ENCODE measurements around the gene NRARP. TPM values are rescaled to one million over a fixed set of nuclear protein-coding genes. Genes with fewer than 3 reads are reported as not detected.

The NRARP gene
- total RNA-seq, 1 donor from 2014 or later, result 7.1 TPM

- no peak for DNase-seq (ENCODE audit: low spot score)
Measured at GRCh38 chr9:137323531-137324331, 21.7 kb upstream of the NRARP start.

DNA sequence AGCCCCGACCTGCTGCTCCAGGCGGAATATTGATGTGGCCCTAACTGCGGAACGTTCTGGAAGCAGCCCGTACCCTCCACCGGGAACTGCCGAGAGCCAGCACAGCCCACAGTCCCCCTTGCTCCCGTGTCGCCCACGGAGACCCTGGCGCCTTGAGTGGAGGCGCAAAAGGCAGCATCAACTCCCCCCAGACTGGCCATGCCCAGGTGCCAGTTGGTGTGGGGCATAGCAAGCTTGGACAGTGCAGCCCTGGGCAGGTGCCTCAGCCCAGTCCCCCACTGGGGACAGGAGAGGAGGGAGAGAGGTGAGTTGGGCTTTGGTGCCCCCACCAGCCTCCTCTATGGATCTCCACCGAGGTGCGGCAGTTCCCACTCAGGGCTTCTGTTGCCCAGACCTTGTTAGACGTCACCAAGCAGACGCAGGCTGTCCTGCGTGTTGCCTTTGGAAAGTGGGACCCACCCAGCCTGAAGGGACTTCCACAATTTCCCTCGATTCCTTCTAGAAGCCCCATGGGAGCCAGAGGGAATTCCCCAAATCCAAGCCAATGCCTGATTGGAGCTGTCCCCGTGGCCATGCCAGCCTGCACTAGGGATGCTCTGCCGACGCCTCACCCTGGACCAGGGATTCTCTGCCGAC is 19.8 kb upstream of the NRARP start:
- no peak for DNase-seq (ENCODE audit: low spot score)

DNA sequence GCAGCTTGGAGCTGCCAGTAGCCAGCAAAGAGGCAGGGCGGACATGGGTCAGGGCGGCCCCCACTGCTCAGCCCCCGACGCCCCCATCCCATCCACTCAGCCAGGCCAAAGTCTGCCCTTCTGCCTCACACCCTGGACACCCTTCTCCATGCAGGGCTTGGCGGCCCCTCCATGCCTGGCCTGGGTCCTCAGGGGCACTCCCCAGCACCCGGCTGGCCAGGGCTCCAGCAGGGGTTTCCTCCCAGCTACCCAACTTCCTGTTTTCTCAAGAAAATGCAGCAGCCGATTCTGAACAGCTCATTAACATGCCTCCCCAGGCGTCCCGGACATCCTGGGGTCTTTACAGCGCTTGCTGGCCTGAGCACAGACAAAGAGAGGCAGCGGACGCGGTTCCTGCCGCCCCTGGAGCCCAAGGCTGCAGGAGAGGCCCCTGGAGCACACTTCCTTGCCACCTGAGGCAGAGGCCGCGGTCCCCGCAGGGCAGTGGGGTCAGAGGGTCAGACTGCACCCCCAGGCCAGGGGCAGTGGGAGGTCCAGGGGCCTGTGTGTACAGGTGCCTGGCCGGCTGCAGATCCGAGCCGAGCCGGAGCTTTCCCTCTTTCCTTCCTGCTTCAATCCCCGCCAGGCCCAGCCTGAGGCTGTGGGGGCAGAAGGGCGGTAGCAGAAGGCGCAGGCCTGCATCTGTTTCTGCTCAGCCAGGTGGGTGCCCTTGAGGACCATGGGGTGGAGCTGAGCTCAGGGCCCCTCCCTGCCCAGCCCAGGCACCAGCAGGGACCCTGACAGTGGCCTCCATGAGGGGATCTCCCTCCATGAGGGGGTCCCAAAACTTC is 18.7 kb upstream of the NRARP start:
- no peak for DNase-seq (ENCODE audit: low spot score)

GRCh38 chr9:137319739-137320551 is 17.9 kb upstream of the NRARP start:
- DNase-seq (ENCODE audit: low spot score), result no peak

- peak; percentile 43 for DNase-seq (ENCODE audit: low spot score)
Measured at GRCh38 chr9:137319011-137319738, 17.1 kb upstream of the NRARP start.

GRCh38 chr9:137318602-137319001 is 16.5 kb upstream of the NRARP start:
- peak; percentile 44 for DNase-seq (ENCODE audit: low spot score)

DNA sequence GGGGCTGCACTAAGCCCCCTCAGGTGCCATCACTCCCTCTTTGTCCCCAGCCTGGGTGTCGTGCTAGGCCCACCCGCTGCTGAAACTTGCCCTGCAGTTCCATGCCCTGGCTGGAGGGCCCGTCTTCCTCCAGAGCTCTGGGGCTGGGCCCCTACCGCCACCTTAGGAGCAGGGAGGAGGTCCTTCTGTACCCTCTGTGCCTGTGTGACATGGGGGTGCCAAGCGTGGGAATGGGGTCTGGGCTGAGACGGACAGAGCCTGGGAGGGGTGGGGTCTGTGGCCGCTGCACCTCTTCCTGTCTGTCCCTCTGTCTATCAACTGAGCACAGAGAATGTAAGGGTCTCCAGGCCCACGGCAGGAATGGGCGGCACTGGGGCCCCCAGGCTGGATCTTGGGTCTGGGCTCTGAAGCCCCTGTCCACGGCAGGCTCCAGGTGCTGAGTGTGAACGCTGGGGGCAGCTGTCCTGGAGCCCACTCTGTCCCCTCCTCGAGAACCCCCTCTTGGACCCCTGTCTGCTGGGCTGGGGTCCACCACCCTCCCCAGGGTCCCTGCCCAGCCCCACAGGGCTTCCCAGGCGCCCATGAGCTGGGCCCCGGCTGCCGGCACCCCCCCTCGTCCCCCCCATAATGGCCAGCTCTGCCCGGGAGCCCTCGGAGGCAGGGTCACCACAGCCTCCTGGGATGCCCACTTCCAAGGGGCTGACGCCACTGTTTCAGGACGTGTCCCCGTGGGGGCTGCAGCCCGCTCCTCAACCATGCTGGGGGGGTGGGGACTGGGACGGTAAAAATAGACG is 15.8 kb upstream of the NRARP start:
- DNase-seq (ENCODE audit: low spot score), result peak; percentile 42

GRCh38 chr9:137317021-137317717 is 15.1 kb upstream of the NRARP start:
- DNase-seq (ENCODE audit: low spot score), result peak; percentile 39

DNA sequence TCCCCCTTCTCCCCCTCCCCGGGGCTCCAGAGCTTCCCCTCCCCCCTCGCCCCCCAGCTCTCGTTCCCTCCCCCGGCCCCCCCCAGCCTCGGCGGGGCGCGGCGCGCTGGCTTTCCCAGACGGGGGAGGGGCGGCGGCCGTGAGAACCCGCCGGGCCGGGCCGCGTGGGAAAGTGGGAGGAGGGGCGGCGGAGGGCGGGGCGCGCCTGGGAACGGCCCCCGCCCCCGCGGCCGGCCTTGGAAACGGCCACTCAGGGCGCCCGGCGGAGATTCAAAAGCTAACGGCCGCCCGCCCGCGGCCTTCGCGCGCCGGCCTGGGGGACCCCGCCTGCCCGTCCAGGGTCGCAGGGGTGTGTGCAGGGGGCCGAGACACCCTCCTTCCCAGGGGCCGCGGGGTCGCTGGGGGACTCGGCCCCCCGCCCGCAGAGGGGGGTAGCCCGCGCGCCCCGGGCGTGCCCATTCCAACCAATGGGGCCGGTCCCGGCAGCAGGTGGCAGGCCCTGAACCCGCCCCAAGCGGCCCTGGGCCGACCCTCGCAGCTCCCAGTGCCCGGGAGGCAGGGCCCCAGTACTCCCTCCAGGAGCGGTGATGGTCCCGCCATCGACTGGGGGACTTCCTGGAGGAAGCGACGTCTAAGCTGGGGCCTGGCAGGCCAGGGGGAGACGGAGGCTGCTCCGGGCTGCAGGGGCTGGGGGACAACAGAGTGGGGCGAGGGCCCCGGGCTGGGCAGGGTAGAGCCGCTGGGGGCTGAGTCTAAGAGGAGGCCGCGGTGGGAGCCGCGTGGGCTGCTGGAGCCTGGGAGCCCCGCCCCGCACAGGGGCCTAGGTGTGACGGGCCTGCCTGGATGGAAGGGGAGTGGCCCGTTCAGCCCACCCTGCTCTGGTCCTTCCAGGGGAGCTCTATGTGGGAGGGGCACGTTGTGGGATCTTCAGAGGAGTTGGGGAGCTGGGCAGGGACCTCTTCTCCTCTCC is 14.2 kb upstream of the NRARP start:
- no peak for DNase-seq (ENCODE audit: low spot score)

GRCh38 chr9:137315581-137316011 is 13.5 kb upstream of the NRARP start:
- DNase-seq (ENCODE audit: low spot score), result no peak

GRCh38 chr9:137314561-137315560 is 12.8 kb upstream of the NRARP start:
- DNase-seq (ENCODE audit: low spot score), result no peak

DNA sequence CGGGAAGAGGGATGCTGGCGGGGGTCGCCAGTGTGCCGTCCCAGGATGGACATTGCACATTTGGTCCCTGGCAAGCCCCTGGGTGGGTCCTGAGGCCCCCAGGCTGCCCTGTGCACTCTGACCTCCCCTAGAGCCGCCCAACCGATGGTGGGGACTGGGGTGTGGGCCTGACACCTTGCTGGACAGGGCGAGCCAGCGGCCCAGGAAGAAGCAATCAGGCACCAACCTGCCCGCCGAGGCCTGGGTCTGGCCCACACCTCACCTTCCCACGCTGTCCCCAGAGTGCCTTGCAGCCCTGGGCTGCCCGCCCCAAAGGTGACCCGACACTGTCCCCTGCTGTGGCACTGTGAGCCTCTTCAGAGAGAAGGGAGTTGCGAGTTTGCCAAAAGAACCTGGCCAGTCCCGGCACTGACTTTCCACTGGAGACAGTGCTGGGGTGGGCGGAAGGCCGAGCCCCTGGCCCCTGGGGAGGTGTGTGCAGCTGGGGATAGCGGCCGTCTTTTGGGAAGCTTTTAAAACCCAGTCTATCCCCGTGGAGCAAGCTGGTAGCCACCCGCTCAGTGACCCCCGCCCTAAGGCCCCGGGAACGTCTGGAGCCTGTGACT is 12.0 kb upstream of the NRARP start:
- no peak for DNase-seq (ENCODE audit: low spot score)

DNA sequence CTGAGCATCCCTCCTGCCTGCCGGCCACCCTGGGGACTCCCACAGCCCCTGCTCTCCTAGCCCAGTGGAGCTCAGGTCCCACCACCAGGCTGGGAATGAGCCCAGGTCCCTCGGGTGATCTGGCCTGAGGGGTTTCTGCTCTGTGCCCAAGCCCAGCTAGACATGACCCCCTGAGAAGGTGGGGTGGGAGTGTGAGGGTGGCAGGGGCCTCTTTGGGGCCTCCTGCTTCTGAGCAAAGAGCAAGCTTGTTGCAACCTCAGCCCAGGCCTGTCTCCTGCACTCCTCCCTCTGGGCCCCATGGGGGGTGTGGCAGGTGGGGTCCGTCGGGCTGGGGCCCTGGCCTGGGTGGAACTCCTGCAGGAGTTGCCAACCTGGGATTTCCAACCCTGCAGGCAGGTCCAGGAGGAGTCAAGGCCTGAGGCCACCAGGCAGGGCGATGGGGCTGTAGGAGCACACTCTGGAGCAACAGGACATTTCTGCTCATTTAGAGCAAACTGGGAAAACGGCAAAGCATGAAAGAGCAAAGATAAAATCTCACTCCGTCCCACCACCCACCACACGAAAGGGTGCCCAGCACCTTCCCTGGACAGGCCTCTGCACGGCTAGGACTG is 11.4 kb upstream of the NRARP start:
- no peak for DNase-seq (ENCODE audit: low spot score)

DNA sequence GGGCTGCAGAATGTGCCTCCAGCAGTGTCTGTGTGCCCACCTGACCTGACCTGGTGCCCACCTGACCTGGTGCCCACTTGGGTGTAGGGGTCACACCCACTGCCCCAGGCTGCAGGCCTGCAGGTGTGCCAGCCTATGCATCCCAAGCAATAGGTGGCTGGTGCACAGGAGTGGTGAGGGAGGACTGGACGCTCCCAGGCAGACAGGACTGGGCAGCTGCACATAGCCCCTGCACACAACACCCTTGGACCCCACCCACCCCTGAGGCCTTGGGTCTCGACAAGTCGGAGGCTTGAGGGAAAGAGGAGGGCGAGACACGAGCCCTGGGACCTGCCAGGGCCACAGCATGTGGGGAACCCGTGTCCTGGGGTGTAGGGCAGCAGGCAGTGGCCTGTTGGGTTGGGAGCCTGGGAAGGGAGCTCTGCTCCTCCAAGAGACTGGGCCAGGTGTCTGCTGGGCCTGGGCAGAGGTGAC is 10.8 kb upstream of the NRARP start:
- DNase-seq (ENCODE audit: low spot score), result no peak

DNA sequence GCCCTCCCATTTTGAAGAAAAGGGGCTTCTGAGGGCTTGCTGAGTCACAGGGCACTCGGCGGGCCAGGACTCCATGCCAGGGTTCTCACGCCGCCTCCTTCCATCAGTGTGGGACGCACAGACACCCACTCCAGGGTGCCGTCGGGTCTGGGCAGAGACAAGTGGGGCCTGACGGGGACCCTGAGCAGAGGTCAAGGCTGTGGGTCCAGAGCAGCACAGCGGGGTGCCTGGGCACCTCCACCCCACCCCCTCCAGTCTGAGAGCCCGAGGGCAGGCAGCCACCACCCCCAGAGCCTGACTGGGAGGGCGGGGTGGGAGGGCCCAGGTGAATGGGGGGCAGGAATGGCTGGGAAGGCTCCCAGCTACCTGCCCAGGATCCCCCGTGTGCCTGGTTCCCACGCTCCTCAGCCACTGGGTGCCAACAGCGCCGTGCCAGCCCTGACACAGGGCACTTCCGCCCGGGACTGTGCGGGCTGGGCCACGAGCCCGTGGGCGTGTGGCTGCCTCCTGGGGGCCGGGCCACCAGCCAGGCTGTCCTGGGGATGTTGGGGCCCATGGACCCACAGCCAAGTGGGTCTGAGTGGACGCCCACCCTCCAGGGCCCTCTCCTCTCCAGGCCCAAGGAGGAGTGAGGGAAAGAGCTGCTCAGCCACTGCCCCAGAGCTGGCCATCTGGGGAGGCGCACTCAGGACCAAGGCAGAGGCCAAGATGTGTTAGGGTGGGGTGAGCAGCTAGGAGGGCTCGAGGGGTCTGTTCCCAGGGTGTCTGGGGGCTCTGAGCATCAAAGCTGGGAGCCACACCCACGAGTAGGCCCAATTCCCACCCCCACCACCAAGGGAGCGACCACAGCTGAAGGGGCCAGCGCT is 10.1 kb upstream of the NRARP start:
- DNase-seq (ENCODE audit: low spot score), result peak; percentile 51
